Activated T-cell treated with anti-CD3 and anti-CD28 coated beads for 24 hours (primary cell): ENCODE measurements around the gene LYPLAL1.
A peak's percentile ranks its signal among the peaks of the same experiment; 100 is the strongest.

Source experiments
- DNase-seq: peaks from one replicate; pipeline ENCODE4 v3.0.0-alpha.2; 2020; ENCODE audit warnings: low read depth

Gene LYPLAL1

GRCh38 chr1:219173758-219174459 lies at the start of gene LYPLAL1:
Gene LYPLAL1, plus strand, starts transcription at chr1:219173878. Its CDS starts 13 bp downstream, at chr1:219173891.
- peak; percentile 86 for DNase-seq

- DNase-seq: no peak
Measured at GRCh38 chr1:219124163-219124562, 49.5 kb upstream of the LYPLAL1 start.

- no peak for DNase-seq
Measured at GRCh38 chr1:219125342-219125741, 48.3 kb upstream of the LYPLAL1 start.

GRCh38 chr1:219126377-219126776 lies 47.3 kb upstream of the LYPLAL1 start:
- no peak for DNase-seq

GRCh38 chr1:219128957-219129356 lies 44.7 kb upstream of the LYPLAL1 start:
- DNase-seq: no peak

GRCh38 chr1:219130366-219130935 lies 43.2 kb upstream of the LYPLAL1 start:
- no peak for DNase-seq

- no peak for DNase-seq
Measured at GRCh38 chr1:219132939-219133338, 40.7 kb upstream of the LYPLAL1 start.

- no peak for DNase-seq
Measured at GRCh38 chr1:219138747-219139146, 34.9 kb upstream of the LYPLAL1 start.

GRCh38 chr1:219140303-219140877 lies 33.3 kb upstream of the LYPLAL1 start:
- no peak for DNase-seq

GRCh38 chr1:219143735-219144134 lies 29.9 kb upstream of the LYPLAL1 start:
- DNase-seq: no peak

GRCh38 chr1:219144658-219145315 lies 28.9 kb upstream of the LYPLAL1 start:
- DNase-seq: no peak

GRCh38 chr1:219147571-219148019 lies 26.1 kb upstream of the LYPLAL1 start:
- no peak for DNase-seq

GRCh38 chr1:219149009-219149577 lies 24.6 kb upstream of the LYPLAL1 start:
- no peak for DNase-seq

GRCh38 chr1:219149953-219150352 lies 23.7 kb upstream of the LYPLAL1 start:
- DNase-seq: no peak

GRCh38 chr1:219150913-219151312 lies 22.8 kb upstream of the LYPLAL1 start:
- DNase-seq: no peak

GRCh38 chr1:219151467-219151866 lies 22.2 kb upstream of the LYPLAL1 start:
- no peak for DNase-seq

GRCh38 chr1:219152751-219153150 lies 20.9 kb upstream of the LYPLAL1 start:
- no peak for DNase-seq

GRCh38 chr1:219153723-219154122 lies 20.0 kb upstream of the LYPLAL1 start:
- no peak for DNase-seq

- DNase-seq: no peak
Measured at GRCh38 chr1:219155135-219155534, 18.5 kb upstream of the LYPLAL1 start.

- DNase-seq: no peak
Measured at GRCh38 chr1:219159946-219160645, 13.6 kb upstream of the LYPLAL1 start.

- DNase-seq: no peak
Measured at GRCh38 chr1:219160967-219161366, 12.7 kb upstream of the LYPLAL1 start.

GRCh38 chr1:219161371-219161770 lies 12.3 kb upstream of the LYPLAL1 start:
- DNase-seq: no peak
